ENCODE measurements around the gene NR5A1.

The NR5A1 gene

DNA sequence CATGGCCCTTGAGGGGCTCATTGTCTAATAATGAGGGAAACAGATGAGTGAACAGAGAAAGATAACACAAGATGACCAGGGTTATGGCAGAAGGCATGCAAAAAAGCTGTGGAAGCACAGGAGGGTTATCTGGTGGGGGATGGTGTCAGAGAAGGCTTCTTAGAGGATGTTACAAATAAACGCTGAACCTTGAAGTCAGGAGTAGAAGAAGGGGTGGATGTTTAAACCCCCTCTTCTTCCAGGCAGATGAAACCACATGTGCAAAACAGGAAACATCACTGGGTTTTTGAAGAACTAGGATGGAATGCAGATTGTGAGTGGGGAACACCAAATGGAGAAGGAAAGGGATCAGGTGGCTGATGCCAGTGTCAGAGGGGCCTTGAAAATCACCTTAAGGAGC lies 41.8 kb upstream of the NR5A1 start:
- no peak for TF ChIP-seq EZH2phosphoT487 (IDR thresholded peaks at IDR 0.05; ENCODE audit: borderline replicate concordance)
- TF ChIP-seq, protein P1, sequence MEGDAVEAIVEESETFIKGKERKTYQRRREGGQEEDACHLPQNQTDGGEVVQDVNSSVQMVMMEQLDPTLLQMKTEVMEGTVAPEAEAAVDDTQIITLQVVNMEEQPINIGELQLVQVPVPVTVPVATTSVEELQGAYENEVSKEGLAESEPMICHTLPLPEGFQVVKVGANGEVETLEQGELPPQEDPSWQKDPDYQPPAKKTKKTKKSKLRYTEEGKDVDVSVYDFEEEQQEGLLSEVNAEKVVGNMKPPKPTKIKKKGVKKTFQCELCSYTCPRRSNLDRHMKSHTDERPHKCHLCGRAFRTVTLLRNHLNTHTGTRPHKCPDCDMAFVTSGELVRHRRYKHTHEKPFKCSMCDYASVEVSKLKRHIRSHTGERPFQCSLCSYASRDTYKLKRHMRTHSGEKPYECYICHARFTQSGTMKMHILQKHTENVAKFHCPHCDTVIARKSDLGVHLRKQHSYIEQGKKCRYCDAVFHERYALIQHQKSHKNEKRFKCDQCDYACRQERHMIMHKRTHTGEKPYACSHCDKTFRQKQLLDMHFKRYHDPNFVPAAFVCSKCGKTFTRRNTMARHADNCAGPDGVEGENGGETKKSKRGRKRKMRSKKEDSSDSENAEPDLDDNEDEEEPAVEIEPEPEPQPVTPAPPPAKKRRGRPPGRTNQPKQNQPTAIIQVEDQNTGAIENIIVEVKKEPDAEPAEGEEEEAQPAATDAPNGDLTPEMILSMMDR (conservative IDR thresholded peaks at IDR 0.05; ENCODE audit: low read length) = no peak
- no peaks in the 10 kb centered on the region for H3K79me2 ChIP-seq (ENCODE audit: insufficient read depth, low read length)

DNA sequence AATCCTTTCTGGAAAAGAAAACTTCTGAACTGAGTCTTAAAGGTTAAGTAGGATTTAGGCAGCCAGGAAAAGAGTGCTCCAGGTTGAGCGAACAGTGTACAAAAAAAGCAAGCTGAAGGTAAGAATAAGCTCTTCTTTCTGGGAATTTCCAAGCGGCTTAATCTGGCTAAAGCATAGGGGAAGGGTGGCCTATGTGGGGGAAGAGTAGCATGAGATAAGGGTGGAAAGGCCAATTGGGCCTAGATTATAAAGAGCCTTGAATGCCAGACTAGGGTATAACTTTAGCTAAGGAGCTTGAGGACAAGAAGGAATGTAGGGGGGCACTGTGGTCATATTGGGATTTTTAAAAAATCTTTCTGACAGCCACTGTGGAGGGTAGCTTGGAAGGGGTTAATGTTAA lies 37.3 kb upstream of the NR5A1 start:
- Histone ChIP-seq H2AFZ (ENCODE audit: low read length) (no peak overlapping the region), H3K9me3 (ENCODE audit: insufficient read depth, low read depth, low read length) (no peaks in the 10 kb centered on the region), H3K79me2 (ENCODE audit: insufficient read depth, low read length) (no peaks in the 10 kb centered on the region), H3K36me3 (ENCODE audit: insufficient read depth, low read length) (no peaks in the 10 kb centered on the region), H3K4me2 (ENCODE audit: low read depth, low read length, poor library complexity, severe bottlenecking) (no peak overlapping the region), H3K27me3 (ENCODE audit: insufficient read depth, low read length, poor library complexity, severe bottlenecking) (no peaks in the 10 kb centered on the region), H3K9me2 (replicated peaks; ENCODE audit: low read depth, low read length) (no peaks in the 10 kb centered on the region), H3F3A (ENCODE audit: low read depth) (no peaks in the 10 kb centered on the region), H3K4me1 (ENCODE audit: insufficient read depth, low read length, poor library complexity, severe bottlenecking) (peaks cover 8% of the 10 kb centered on the region), H3K4me3 (ENCODE audit: low read length, poor library complexity, severe bottlenecking) (no peak overlapping the region), H3K9ac (ENCODE audit: low read depth, low read length, poor library complexity, severe bottlenecking) (no peak overlapping the region), H4K20me1 (ENCODE audit: insufficient read depth, low read length, poor library complexity, severe bottlenecking) (no peaks in the 10 kb centered on the region)
- TF ChIP-seq EZH2phosphoT487 (IDR thresholded peaks at IDR 0.05; ENCODE audit: borderline replicate concordance) = no peak
- TF ChIP-seq, protein P1 (conservative IDR thresholded peaks at IDR 0.05; ENCODE audit: low read length) = no peak

More for the DNA sequence above, 41.8 kb upstream of the NR5A1 start:
- Histone ChIP-seq H3K4me3 (ENCODE audit: low read length, poor library complexity, severe bottlenecking) (no peak overlapping the region), H4K20me1 (ENCODE audit: insufficient read depth, low read length, poor library complexity, severe bottlenecking) (no peaks in the 10 kb centered on the region), H3K9ac (ENCODE audit: low read depth, low read length, poor library complexity, severe bottlenecking) (no peak overlapping the region), H3K9me3 (ENCODE audit: insufficient read depth, low read depth, low read length) (no peaks in the 10 kb centered on the region), H2AFZ (ENCODE audit: low read length) (no peak overlapping the region), H3K4me2 (ENCODE audit: low read depth, low read length, poor library complexity, severe bottlenecking) (no peak overlapping the region), H3K27me3 (ENCODE audit: insufficient read depth, low read length, poor library complexity, severe bottlenecking) (no peaks in the 10 kb centered on the region), H3F3A (ENCODE audit: low read depth) (no peaks in the 10 kb centered on the region), H3K4me1 (ENCODE audit: insufficient read depth, low read length, poor library complexity, severe bottlenecking) (peaks cover 8% of the 10 kb centered on the region), H3K9me2 (replicated peaks; ENCODE audit: low read depth, low read length) (no peaks in the 10 kb centered on the region), H3K36me3 (ENCODE audit: insufficient read depth, low read length) (no peaks in the 10 kb centered on the region)

GRCh38 chr9:124541824-124542223 lies 34.6 kb upstream of the NR5A1 start:
- no peak overlapping the region for H3K4me3 ChIP-seq (ENCODE audit: low read length, poor library complexity, severe bottlenecking)
- no peaks in the 10 kb centered on the region for H3F3A ChIP-seq (ENCODE audit: low read depth)
- H3K27me3 ChIP-seq (ENCODE audit: insufficient read depth, low read length, poor library complexity, severe bottlenecking) = no peaks in the 10 kb centered on the region
- H2AFZ ChIP-seq (ENCODE audit: low read length) = no peak overlapping the region
- no peaks in the 10 kb centered on the region for H4K20me1 ChIP-seq (ENCODE audit: insufficient read depth, low read length, poor library complexity, severe bottlenecking)
- H3K4me1 ChIP-seq (ENCODE audit: insufficient read depth, low read length, poor library complexity, severe bottlenecking) = no peaks in the 10 kb centered on the region
- no peaks in the 10 kb centered on the region for H3K9me2 ChIP-seq (replicated peaks; ENCODE audit: low read depth, low read length)
- H3K9me3 ChIP-seq (ENCODE audit: insufficient read depth, low read depth, low read length) = no peaks in the 10 kb centered on the region
- TF ChIP-seq, protein P1 (conservative IDR thresholded peaks at IDR 0.05; ENCODE audit: low read length) = no peak
- no peak for TF ChIP-seq EZH2phosphoT487 (IDR thresholded peaks at IDR 0.05; ENCODE audit: borderline replicate concordance)
- H3K4me2 ChIP-seq (ENCODE audit: low read depth, low read length, poor library complexity, severe bottlenecking) = no peak overlapping the region
- no peak overlapping the region for H3K9ac ChIP-seq (ENCODE audit: low read depth, low read length, poor library complexity, severe bottlenecking)
- no peaks in the 10 kb centered on the region for H3K79me2 ChIP-seq (ENCODE audit: insufficient read depth, low read length)
- peaks cover 18% of the 10 kb centered on the region; the same call in 1 of the 2 replicates for H3K36me3 ChIP-seq (ENCODE audit: insufficient read depth, low read length)
